Measurements from ENCODE around the gene MANEA.
A peak's percentile ranks its signal among the peaks of the same experiment; 100 is the strongest.

MANEA gene

GRCh38 chr6:95589067-95589466 is 11.7 kb downstream of the MANEA start:
- no peak for DNase-seq

- no peak for DNase-seq
Measured at GRCh38 chr6:95589826-95590570, 12.7 kb downstream of the MANEA start.

- peak; percentile 19 for DNase-seq
Measured at GRCh38 chr6:95593025-95593424, 15.7 kb downstream of the MANEA start.

GRCh38 chr6:95596021-95596420 is 18.7 kb downstream of the MANEA start:
- no peak for DNase-seq

GRCh38 chr6:95599706-95600105 is 22.4 kb downstream of the MANEA start:
- DNase-seq = no peak

- DNase-seq = no peak
Measured at GRCh38 chr6:95601133-95601532, 23.8 kb downstream of the MANEA start.

- no peak for DNase-seq
Measured at GRCh38 chr6:95614094-95614493, 36.8 kb downstream of the MANEA start.

GRCh38 chr6:95629551-95629950 is 52.2 kb downstream of the MANEA start:
- peak; percentile 55 for DNase-seq

- DNase-seq = no peak
Measured at GRCh38 chr6:95636552-95637431, 59.5 kb downstream of the MANEA start.

GRCh38 chr6:95648636-95649035 is 71.3 kb downstream of the MANEA start:
- no peak for DNase-seq

- no peak for DNase-seq
Measured at GRCh38 chr6:95649451-95649850, 72.1 kb downstream of the MANEA start.

- no peak for DNase-seq
Measured at GRCh38 chr6:95654176-95654575, 76.8 kb downstream of the MANEA start.

- DNase-seq = no peak
Measured at GRCh38 chr6:95658886-95659285, 81.6 kb downstream of the MANEA start.
